Ecto neural progenitor cell (in vitro differentiated cells): Measurements from ENCODE around the gene RAD51B.

Experiments
- DNase-seq: peaks from one replicate; pipeline ENCODE4 v3.0.0-alpha.2; 2018; ENCODE audit warnings: low spot score

RAD51B gene

GRCh38 chr14:68391311-68392014 lies 571.9 kb downstream of the RAD51B start:
- no peak for DNase-seq

- no peak for DNase-seq
Observed at GRCh38 chr14:68392393-68393141, 573.0 kb downstream of the RAD51B start.

- no peak for DNase-seq
Observed at GRCh38 chr14:68393259-68393658, 573.7 kb downstream of the RAD51B start.

GRCh38 chr14:68394118-68394763 lies 574.7 kb downstream of the RAD51B start:
- DNase-seq: no peak

GRCh38 chr14:68394764-68395143 lies 575.2 kb downstream of the RAD51B start:
- peak; percentile 84 for DNase-seq

GRCh38 chr14:68395604-68396003 lies 576.0 kb downstream of the RAD51B start:
- DNase-seq: no peak

GRCh38 chr14:68396461-68396860 lies 576.9 kb downstream of the RAD51B start:
- no peak for DNase-seq

- DNase-seq: no peak
Observed at GRCh38 chr14:68397371-68397811, 577.8 kb downstream of the RAD51B start.

- no peak for DNase-seq
Observed at GRCh38 chr14:68397822-68398221, 578.2 kb downstream of the RAD51B start.

- DNase-seq: no peak
Observed at GRCh38 chr14:68398370-68398769, 578.8 kb downstream of the RAD51B start.

GRCh38 chr14:68399971-68400370 lies 580.4 kb downstream of the RAD51B start:
- DNase-seq: no peak

GRCh38 chr14:68401317-68401716 lies 581.7 kb downstream of the RAD51B start:
- no peak for DNase-seq

- DNase-seq: no peak
Observed at GRCh38 chr14:68401855-68402254, 582.3 kb downstream of the RAD51B start.

GRCh38 chr14:68402525-68403101 lies 583.0 kb downstream of the RAD51B start:
- no peak for DNase-seq

GRCh38 chr14:68403191-68404145 lies 583.9 kb downstream of the RAD51B start:
- no peak for DNase-seq

GRCh38 chr14:68404146-68404527 lies 584.6 kb downstream of the RAD51B start:
- DNase-seq: no peak

- DNase-seq: no peak
Observed at GRCh38 chr14:68404652-68405183, 585.1 kb downstream of the RAD51B start.

GRCh38 chr14:68405961-68406360 lies 586.4 kb downstream of the RAD51B start:
- no peak for DNase-seq

GRCh38 chr14:68407285-68407684 lies 587.7 kb downstream of the RAD51B start:
- no peak for DNase-seq

- no peak for DNase-seq
Observed at GRCh38 chr14:68407825-68408224, 588.2 kb downstream of the RAD51B start.

GRCh38 chr14:68408680-68409079 lies 589.1 kb downstream of the RAD51B start:
- DNase-seq: no peak
